WTC11 (cell line): ENCODE measurements around the gene SFTPA1.

ENCODE experiments used
- GABPB1 ChIP-seq: sonication (generic); formaldehyde crosslinking; IDR thresholded peaks from 2 replicates; pipeline ENCODE4 v1.8.1; 2023; ENCODE audit warnings: mild to moderate bottlenecking, missing genetic modification reagents
- JUN ChIP-seq: sonication (generic); formaldehyde crosslinking; IDR thresholded peaks from 2 replicates; pipeline ENCODE4 v1.8.0; 2023; ENCODE audit warnings: mild to moderate bottlenecking, missing genetic modification reagents
- NFE2L1 ChIP-seq: sonication (generic); formaldehyde crosslinking; IDR thresholded peaks from 2 replicates; pipeline ENCODE4 v1.8.1; 2023; ENCODE audit warnings: missing genetic modification reagents
- NFYB ChIP-seq: sonication (generic); formaldehyde crosslinking; conservative IDR thresholded peaks from 2 replicates; pipeline ENCODE4 v1.8.0; 2022; ENCODE audit warnings: low read depth, missing genetic modification reagents
- RORB ChIP-seq: fragments of 250-450 bp; sonication (Bioruptor Pico); IDR thresholded peaks from 2 replicates; pipeline ENCODE4 v1.9.0; 2021; ENCODE audit warnings: mild to moderate bottlenecking
- ZNF121 ChIP-seq: sonication (generic); formaldehyde crosslinking; IDR thresholded peaks from 2 replicates; pipeline ENCODE4 v1.8.0; 2023; ENCODE audit warnings: missing genetic modification reagents
- ZNF138 ChIP-seq: sonication (generic); formaldehyde crosslinking; conservative IDR thresholded peaks from 2 replicates; pipeline ENCODE4 v1.8.1; 2022; ENCODE audit warnings: mild to moderate bottlenecking, moderate library complexity, missing genetic modification reagents
- TF ChIP-seq, protein P1 (sequence below): fragments of 200-600 bp; IDR thresholded peaks from 2 replicates; pipeline ENCODE4 v1.8.0; 2022; ENCODE audit warnings: antibody characterized with exemption
- TF ChIP-seq, protein P2 (sequence below): sonication (generic); formaldehyde crosslinking; IDR thresholded peaks from 2 replicates; pipeline ENCODE4 v1.8.1; 2022; ENCODE audit warnings: mild to moderate bottlenecking, missing genetic modification reagents, moderate library complexity, borderline replicate concordance
- TF ChIP-seq, protein P3 (sequence below): sonication (generic); formaldehyde crosslinking; IDR thresholded peaks from 2 replicates; pipeline ENCODE4 v1.8.1; 2022; ENCODE audit warnings: missing genetic modification reagents, borderline replicate concordance
- TF ChIP-seq, protein P4 (sequence below): sonication (generic); formaldehyde crosslinking; IDR thresholded peaks from 2 replicates; pipeline ENCODE4 v1.8.1; 2023; ENCODE audit warnings: mild to moderate bottlenecking, missing genetic modification reagents, borderline replicate concordance
- TF ChIP-seq, protein P5 (sequence below): fragments of 250-450 bp; sonication (Bioruptor Pico); IDR thresholded peaks from 2 replicates; pipeline ENCODE4 v1.9.0; 2021; ENCODE audit warnings: mild to moderate bottlenecking

DNA sequence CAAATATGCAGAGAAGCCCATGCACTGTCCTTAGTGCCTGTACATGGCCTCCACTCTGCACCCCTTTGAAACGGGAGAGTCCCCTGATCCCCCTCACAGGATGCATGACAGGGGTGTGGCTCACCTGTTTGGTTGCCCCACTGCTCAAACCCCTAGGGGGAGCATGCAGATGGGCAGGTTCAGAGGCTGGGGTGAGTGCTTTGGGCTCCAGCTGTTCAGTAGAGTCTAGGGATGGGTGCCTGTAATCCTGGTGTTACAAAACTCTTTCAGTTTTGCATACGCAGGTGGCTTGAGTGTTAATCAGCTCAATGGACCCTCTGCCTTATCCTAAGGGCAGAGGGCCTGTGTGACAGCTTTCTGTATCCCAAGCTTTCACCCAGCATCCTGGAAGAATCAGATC, 7.8 kb upstream of the SFTPA1 start:
- TF ChIP-seq, protein P1, sequence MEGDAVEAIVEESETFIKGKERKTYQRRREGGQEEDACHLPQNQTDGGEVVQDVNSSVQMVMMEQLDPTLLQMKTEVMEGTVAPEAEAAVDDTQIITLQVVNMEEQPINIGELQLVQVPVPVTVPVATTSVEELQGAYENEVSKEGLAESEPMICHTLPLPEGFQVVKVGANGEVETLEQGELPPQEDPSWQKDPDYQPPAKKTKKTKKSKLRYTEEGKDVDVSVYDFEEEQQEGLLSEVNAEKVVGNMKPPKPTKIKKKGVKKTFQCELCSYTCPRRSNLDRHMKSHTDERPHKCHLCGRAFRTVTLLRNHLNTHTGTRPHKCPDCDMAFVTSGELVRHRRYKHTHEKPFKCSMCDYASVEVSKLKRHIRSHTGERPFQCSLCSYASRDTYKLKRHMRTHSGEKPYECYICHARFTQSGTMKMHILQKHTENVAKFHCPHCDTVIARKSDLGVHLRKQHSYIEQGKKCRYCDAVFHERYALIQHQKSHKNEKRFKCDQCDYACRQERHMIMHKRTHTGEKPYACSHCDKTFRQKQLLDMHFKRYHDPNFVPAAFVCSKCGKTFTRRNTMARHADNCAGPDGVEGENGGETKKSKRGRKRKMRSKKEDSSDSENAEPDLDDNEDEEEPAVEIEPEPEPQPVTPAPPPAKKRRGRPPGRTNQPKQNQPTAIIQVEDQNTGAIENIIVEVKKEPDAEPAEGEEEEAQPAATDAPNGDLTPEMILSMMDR: no peak
- TF ChIP-seq ZNF121 (CRISPR knock-in tag): no peak
- no peak for TF ChIP-seq GABPB1 (CRISPR knock-in tag)
- TF ChIP-seq, protein P2, sequence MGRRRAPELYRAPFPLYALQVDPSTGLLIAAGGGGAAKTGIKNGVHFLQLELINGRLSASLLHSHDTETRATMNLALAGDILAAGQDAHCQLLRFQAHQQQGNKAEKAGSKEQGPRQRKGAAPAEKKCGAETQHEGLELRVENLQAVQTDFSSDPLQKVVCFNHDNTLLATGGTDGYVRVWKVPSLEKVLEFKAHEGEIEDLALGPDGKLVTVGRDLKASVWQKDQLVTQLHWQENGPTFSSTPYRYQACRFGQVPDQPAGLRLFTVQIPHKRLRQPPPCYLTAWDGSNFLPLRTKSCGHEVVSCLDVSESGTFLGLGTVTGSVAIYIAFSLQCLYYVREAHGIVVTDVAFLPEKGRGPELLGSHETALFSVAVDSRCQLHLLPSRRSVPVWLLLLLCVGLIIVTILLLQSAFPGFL (CRISPR knock-in tag): no peak
- TF ChIP-seq NFE2L1 (CRISPR knock-in tag): no peak
- TF ChIP-seq ZNF138 (CRISPR knock-in tag): no peak
- no peak for TF ChIP-seq JUN
- TF ChIP-seq RORB (CRISPR knock-in tag): no peak
- TF ChIP-seq, protein P3, sequence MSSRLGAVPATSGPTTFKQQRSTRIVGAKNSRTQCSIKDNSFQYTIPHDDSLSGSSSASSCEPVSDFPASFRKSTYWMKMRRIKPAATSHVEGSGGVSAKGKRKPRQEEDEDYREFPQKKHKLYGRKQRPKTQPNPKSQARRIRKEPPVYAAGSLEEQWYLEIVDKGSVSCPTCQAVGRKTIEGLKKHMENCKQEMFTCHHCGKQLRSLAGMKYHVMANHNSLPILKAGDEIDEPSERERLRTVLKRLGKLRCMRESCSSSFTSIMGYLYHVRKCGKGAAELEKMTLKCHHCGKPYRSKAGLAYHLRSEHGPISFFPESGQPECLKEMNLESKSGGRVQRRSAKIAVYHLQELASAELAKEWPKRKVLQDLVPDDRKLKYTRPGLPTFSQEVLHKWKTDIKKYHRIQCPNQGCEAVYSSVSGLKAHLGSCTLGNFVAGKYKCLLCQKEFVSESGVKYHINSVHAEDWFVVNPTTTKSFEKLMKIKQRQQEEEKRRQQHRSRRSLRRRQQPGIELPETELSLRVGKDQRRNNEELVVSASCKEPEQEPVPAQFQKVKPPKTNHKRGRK (CRISPR knock-in tag): no peak
- TF ChIP-seq, protein P4, sequence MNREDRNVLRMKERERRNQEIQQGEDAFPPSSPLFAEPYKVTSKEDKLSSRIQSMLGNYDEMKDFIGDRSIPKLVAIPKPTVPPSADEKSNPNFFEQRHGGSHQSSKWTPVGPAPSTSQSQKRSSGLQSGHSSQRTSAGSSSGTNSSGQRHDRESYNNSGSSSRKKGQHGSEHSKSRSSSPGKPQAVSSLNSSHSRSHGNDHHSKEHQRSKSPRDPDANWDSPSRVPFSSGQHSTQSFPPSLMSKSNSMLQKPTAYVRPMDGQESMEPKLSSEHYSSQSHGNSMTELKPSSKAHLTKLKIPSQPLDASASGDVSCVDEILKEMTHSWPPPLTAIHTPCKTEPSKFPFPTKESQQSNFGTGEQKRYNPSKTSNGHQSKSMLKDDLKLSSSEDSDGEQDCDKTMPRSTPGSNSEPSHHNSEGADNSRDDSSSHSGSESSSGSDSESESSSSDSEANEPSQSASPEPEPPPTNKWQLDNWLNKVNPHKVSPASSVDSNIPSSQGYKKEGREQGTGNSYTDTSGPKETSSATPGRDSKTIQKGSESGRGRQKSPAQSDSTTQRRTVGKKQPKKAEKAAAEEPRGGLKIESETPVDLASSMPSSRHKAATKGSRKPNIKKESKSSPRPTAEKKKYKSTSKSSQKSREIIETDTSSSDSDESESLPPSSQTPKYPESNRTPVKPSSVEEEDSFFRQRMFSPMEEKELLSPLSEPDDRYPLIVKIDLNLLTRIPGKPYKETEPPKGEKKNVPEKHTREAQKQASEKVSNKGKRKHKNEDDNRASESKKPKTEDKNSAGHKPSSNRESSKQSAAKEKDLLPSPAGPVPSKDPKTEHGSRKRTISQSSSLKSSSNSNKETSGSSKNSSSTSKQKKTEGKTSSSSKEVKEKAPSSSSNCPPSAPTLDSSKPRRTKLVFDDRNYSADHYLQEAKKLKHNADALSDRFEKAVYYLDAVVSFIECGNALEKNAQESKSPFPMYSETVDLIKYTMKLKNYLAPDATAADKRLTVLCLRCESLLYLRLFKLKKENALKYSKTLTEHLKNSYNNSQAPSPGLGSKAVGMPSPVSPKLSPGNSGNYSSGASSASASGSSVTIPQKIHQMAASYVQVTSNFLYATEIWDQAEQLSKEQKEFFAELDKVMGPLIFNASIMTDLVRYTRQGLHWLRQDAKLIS: no peak
- TF ChIP-seq, protein P5, sequence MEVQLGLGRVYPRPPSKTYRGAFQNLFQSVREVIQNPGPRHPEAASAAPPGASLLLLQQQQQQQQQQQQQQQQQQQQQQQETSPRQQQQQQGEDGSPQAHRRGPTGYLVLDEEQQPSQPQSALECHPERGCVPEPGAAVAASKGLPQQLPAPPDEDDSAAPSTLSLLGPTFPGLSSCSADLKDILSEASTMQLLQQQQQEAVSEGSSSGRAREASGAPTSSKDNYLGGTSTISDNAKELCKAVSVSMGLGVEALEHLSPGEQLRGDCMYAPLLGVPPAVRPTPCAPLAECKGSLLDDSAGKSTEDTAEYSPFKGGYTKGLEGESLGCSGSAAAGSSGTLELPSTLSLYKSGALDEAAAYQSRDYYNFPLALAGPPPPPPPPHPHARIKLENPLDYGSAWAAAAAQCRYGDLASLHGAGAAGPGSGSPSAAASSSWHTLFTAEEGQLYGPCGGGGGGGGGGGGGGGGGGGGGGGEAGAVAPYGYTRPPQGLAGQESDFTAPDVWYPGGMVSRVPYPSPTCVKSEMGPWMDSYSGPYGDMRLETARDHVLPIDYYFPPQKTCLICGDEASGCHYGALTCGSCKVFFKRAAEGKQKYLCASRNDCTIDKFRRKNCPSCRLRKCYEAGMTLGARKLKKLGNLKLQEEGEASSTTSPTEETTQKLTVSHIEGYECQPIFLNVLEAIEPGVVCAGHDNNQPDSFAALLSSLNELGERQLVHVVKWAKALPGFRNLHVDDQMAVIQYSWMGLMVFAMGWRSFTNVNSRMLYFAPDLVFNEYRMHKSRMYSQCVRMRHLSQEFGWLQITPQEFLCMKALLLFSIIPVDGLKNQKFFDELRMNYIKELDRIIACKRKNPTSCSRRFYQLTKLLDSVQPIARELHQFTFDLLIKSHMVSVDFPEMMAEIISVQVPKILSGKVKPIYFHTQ (CRISPR knock-in tag): no peak
- TF ChIP-seq NFYB (CRISPR knock-in tag): no peak
